GM19468 (cell line): ENCODE data around the gene LITAF.
A peak's percentile ranks its signal among the peaks of the same experiment; 100 is the strongest.

ENCODE experiments used
- ATAC-seq: cut with Tn5 transposase; IDR thresholded peaks from one replicate; pipeline ENCODE4 v1.9.1; 2021; ENCODE audit warnings: mild to moderate bottlenecking, moderate library complexity, moderate number of reproducible peaks; ENCODE audit not compliant: unreplicated experiment; ENCODE audit errors: extremely low read depth

Gene LITAF

DNA sequence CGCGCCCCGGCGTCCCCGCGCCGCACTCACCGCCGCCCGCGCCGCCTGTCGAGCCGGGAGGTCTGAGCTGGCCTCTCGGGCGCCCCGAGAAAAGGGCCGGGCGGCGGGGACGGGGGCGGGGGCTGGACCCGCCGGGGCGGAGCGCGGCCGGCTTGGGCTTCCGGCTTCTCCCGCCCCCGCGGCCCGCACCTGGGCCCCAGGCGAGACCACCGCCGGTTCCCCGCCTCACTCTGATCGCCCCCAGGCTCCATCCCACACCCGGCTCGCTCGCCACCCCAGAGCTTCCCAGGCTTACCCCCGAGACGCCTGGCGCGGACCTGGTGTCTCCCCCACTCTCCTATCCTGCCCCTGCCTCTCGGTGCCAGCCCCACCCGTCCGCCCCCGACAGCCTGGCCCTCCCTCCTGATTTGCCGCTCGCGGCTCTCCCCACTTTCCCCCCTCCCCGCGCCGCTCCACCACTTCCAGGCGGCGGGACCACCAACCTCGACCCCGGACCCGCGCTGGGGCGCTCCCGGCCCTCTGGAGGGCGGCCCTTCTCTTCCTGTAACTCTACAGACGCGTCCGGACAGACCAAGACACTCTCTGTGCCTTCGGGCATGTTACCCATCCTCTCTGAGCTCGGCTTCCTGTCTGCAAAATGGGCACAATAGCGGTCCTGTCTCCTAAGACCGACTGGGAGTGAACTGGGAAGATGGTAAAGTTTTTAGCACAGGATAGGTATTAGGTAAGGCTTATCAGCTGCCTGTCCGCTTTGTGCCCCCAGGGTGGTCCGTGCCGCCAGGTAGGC lies at the start of gene LITAF:
LITAF (minus strand) TSS at position 64 of the 787 bp plus-strand sequence. CDS start 30,189 bp downstream, outside the sequence.
- peak; percentile 25 for ATAC-seq

- ATAC-seq: no peak
Measured at GRCh38 chr16:11636172-11636721, 49.5 kb upstream of the LITAF start.

- no peak for ATAC-seq
Measured at GRCh38 chr16:11635679-11636171, 49.0 kb upstream of the LITAF start.

DNA sequence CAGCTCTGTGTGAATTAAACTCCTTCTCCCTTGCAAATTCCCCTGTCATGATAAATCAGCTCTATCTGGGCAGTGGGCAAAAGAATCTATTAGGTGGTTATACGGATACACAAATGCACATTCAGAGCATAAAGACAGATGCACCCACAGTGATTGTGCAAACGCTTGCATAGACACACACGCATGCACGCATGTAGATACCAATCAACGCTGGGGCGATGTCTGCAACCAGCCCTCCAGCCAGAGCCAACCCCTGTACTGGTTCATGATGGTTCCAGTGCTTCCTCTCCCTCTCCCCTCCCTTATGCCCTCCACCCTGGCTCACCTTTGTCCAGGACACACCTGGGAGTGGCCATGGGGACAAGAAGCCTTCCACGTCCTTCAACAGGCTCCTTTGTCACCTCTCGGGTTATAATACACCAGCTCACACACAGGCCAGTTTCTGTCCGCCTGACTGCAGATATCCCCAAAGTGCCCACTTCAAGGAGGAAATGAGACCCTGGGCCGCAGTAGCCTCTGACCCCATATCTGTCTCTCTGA lies 48.5 kb upstream of the LITAF start:
- no peak for ATAC-seq

GRCh38 chr16:11634312-11634711 lies 47.6 kb upstream of the LITAF start:
- no peak for ATAC-seq

DNA sequence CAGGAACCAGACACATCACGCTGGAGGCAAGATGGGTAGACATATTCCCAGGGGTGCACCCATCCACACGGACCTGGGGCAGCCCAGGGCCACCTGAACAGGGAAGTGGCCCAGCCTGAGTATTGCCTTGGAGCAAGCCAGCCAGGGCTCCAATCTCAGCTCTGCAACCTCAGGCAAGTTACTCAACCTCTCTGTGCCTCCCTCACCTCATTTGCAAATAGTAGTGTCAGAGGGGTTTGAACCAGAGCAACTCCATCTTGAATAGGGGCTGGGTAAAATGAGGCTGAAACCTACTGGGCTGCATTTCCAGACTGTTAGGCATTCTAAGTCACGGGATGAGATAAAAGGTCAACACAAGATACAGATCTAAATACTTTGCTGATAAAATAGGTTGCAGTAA lies 46.4 kb upstream of the LITAF start:
- no peak for ATAC-seq

GRCh38 chr16:11632455-11632939 lies 45.8 kb upstream of the LITAF start:
- ATAC-seq: no peak

DNA sequence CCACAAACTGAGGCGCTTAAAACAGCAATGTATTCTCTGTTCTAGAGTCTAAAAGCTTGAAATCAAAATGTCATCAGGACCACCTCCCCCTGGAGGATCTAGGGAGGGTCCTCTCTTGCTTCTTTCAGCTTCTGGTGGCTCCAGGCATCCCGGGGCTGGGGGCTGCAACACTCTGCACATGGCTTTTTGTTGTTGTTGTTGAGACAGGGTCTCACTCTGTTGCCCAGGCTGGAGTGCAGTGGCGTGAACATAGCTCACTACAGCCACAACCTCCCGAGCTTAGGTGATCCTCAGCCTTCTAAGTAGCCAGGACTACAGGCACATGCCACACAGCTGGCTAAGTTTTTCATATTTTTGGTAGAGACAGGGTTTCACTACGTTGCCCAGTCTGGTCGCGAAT lies 44.5 kb upstream of the LITAF start:
- no peak for ATAC-seq

DNA sequence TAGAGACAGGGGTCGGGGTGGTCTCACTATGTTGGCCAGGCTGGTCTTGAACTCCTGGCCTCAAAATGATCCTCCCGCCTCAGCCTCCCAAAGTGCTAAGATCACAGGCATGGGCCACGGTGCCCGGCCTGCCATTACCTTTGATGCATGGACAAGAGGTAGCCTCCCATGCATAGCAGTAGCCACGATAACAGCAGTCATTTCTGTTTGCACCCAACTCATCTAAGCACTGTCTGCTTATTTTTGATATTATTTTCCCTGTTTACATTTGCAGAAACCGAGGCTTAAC lies 44.0 kb upstream of the LITAF start:
- no peak for ATAC-seq

DNA sequence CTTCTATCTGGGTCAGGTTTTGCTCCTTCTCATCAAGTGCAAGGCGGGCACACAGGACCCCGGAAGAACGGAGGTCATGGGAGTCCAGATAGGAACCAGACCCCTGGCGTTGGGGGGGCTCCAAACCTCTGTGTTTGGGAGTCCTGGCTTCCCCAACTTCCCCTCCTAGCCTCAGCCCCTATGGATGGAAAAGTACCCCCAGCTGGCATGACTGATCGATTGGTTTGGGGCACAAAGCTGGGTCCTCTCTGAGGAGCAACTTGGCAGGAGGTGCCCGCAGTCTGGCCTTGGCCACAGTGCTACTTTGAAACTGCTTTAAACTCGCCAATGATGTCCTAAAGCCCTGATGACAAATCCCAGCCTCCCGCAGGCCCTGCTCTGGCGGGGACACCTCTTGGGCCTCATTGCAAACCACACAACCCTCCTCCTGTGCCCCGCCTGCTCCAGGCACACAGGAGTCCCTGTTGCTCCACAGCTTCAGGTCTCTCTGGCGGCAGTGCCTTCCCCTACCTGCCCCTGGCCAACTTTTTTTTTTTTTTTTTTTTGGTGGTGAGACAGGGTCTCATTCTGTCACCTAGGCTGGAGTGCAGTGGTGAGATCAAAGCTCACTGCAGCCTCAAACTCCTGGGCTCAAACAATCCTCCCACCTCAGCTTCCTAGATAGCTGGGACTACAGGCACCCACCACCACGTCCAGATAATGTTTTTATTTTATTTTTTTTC lies 43.5 kb upstream of the LITAF start:
- ATAC-seq: no peak

DNA sequence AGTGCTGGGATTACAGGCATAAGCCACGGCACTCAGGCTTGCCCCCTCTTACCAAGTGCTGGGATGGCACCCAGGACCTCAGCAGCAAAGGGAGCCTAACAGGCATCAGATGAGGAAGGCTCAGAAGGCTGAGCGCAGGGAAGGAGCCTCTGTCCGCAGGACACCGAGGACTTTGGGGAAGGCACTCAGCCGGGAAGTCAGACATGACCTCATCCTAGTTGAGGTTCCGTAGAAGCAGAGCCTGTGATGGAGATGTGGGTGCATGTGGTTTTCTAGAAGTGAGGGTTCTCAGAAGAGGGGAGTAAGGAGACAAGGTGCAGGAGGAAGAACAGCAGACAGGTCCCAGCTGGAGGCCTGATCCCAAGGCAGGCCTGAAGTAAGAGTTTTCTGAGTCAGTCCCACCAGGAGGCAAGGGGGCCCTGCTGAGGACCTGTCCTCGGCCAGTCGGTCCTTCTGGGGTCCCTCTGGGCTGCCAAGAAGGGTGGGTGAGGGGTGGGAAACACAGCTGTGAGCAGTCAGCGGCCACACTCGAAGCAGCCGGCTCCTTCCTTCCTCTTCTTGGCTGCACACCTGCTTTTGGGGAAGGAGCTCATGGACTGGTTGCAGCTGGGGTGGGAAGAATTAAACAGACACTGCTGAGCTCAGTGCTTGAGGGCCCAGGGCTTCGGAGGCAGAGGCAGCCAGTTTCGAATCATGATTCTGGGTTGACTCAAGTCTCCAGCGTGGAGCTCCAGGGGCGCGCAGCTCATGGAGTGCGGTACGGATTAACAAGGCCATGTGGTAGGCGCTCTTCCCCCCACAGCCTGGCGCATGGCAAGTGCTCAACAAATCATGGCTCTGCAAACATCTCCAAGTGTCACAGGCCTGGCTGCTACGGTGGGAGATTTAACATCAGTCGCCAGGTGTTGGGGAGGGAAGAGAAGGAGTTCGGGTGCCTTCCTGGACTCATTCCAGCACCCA lies 42.6 kb upstream of the LITAF start:
- ATAC-seq: no peak

DNA sequence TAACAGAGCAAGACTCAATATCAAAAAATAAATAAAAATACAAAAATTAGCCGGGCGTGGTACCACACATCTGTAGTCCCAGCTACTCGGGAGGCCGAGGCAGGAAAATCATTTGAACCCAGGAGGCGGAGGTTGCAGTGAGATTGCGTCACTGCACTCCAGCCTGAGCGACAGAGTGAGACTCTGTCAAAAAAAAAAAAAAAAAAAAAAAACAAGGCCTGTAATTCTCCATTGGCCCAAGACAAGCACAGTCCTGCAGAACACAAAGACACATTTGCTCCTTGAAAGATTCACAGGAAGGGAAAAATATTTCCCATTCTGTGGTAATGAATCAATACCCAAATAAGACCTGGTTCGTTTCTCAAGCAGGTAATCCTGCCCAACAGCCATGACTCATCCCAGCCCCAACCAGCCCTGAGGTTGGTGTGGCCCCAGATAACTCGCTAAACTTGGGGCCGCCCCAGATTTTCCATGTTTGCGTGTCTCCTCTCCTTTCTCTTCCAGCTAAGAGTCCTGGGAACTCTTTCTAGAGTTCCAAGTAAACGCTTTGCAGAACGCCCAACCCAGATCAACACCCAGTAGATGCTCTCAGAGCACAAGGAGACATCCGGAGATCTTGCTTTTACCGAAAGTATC lies 41.2 kb upstream of the LITAF start:
- ATAC-seq: no peak

DNA sequence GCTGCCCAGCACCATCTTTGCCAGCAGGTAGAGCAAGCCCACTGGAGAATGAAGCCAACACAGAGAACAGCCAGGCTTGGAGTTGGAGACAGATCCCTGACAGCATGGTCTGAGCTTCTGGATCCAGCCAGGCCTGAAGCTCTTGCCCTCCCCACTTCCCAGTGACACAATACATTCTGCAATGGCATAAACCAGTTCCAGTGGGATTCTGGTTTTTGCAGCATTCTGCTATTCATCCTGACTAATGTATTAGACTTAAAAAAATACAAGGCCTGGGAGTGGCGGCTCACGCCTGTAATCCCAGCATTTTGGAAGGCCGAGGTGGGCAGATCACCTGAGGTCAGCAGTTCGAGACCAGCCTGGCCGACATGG lies 40.6 kb upstream of the LITAF start:
- ATAC-seq: no peak

- no peak for ATAC-seq
Measured at GRCh38 chr16:11626657-11627291, 40.1 kb upstream of the LITAF start.

DNA sequence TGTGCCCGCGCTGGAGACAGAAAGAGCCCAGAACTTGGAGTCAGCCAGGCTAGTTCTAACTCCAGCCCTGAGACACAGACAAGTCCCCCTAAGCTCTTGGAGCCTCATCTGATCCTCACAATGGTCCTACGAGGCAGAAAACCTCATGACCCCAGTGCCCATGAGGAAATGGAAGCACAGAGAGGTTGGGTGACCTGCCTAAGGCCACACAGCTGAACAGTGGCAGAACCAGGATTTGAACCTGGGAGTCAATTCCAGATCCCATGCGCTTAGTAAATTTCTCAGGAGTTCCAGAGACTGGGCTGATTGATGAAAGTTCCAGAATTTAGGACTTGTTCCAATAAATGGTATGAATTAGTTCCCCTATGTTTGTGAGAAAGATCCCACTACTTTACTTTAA lies 39.0 kb upstream of the LITAF start:
- ATAC-seq: no peak

GRCh38 chr16:11624636-11625607 lies 38.2 kb upstream of the LITAF start:
- ATAC-seq: no peak

- no peak for ATAC-seq
Measured at GRCh38 chr16:11624205-11624604, 37.5 kb upstream of the LITAF start.
